NOMO-1 treated with DMSO at 0.1 percent for 48 hours (cell line): ENCODE measurements around the gene RNF2.

Experiments
- DNase-seq: peaks from one replicate; lab custom pipeline; 2025; ENCODE audit not compliant: unreplicated experiment; lab: John Stamatoyannopoulos, UW

The RNF2 gene

DNA sequence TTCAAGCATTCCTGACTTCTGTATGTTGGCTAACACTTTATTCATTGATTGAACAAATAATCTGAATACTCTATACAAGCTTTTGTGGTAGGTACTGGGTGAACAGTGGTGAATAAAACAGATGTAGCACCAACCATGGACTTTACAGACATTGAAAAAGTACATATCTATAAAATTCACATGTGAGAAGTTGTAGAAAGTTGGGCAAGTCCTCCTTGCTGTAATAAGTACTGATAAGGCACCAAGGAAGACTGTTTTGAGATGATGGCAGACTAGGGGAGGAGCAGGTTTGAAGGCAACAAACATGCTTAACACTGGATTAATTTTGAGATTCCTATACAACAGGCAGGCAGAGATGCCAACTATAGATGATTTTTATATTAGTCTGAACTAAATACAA is 42.4 kb downstream of the RNF2 start:
- DNase-seq = no peak

DNA sequence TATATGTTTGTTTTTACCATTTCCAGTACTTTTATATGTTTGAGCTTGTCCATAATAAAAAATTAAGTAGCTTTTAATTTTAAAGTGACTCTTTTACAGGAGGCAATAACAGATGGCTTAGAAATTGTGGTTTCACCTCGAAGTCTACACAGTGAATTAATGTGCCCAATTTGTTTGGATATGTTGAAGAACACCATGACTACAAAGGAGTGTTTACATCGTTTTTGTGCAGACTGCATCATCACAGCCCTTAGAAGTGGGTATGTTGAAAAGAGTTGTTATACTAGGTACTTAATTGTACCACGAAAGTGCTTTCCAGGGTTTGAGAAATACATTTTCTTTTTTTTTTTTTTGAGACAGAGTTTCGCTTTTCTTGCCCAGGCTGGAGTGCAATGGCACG is 46.1 kb downstream of the RNF2 start:
- no peak for DNase-seq

DNA sequence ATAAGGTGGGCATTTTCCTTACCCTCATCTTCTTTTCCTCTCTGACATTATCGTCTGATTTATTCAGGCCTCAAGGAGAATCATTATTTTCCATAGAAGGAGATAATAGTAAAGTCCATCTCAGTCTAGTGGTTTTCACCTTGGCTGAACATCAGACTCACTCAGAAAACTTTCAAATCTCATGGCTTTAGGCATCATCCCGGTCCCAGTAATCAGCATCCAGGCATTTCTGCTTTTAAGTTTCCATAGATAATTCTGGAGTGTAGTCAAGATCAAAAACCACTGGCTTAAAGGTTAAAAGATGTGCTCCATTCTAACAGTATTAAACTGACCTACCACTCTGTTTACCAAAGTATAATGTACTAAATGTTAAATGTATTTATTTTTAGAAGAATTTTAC is 49.4 kb downstream of the RNF2 start:
- DNase-seq = no peak

DNA sequence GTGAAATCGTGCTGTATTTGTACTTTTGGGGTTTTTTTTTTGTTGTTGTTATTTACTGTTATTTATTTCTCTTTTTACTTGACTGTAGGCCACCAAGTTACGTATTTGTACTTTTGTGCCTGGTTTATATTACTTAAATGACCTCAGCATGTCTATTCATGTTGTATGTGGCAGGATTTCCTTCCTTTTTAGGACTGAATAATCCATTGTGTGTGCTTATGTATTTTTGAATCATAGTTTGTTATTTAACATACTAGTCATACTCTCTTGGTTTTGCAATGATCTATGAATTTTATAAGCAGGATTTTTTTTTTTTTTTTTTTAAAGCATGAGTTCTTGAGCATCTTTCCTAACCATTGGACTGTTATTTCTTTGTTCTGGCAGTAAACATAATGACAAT is 51.2 kb downstream of the RNF2 start:
- no peak for DNase-seq

DNA sequence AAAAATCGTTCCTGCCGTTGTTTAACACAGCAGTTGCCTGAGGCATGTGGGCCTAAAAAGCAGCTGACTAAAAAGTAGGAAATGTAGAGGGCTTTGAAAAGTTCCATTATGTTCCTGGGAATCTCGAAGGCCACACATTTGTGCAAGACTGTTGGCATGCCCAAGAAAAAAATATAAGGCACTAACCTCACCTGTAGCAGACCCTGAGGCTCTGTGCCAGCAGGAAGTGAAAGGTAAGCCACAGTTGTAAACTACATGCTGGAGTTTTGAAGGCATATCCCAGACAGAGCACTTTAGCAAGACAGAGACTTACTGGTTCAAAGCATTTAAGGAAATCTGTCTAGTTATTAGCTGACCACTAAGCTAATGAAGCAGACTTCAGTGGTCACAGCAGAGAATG is 58.7 kb downstream of the RNF2 start:
- no peak for DNase-seq

DNA sequence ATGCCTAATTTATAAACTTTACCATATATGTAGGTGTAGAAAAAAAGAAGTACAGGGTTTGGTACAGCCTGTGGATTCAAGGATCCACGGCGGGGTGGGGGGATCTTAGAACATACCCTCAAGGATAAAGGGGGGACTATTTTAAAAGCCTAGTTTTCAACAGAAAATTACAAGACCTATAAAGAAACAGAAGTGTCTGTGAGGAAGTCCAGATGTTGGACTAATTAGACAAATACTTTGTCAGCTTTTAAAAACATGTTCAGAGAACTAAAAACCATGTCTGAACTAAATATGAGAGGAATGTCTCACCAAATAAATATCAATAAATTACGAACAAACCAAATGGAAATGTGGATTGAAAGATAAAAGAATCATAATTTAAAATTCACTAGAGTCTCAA is 59.8 kb downstream of the RNF2 start:
- DNase-seq = no peak

DNA sequence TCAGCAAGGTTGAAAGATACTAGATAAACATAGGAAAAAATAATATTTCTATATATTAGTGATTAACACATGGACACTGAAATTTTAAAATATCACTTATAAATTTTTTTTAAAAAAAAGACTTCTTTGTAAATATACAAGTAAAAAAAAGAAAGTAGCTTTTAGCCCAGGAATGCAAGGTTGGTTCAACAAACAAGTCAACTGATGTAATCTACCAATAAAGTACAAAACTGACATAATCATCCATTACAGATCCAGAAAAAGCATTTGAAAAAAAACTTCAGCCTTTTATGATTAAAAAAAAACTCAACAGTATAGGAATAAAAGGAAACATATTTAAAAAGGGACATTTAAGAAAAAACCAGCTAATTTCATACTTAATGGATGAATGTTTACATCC is 63.0 kb downstream of the RNF2 start:
- DNase-seq = no peak

DNA sequence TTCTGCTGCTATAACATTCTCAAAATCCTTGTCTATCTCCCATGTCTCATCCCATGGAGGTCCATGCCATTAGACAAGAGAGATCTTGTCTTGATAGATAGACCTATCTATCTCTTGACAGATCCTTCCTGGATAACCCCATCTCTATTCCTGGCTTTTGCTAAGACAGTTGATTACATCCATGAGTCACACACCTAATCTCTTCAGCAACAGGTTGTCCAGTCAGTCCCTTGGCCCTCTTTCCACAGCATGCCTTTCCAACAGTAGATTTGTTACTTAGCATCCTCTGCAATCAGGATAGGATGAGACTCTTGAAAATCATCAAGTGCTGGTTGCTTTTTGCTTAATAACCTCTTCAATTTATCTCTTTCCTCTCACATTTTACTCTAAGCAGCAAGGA is 64.8 kb downstream of the RNF2 start:
- DNase-seq = no peak

DNA sequence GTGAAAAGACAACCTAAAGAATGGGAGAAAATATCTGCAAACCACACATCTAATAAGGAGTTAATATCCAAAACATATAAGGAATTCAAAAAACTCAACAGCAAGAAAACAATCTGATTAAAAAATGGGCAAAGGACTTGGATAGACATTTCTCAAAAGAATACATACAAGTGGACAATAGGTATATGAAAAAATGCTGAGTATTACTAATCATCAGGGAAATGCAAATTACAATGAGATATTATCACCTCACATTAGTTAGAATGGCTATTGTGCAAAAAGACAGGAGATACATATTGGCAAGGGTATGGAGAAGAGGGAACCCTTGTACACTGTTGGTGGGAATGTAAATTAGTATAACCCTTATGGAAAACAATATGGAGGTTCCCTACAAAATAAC is 66.5 kb downstream of the RNF2 start:
- DNase-seq = no peak

DNA sequence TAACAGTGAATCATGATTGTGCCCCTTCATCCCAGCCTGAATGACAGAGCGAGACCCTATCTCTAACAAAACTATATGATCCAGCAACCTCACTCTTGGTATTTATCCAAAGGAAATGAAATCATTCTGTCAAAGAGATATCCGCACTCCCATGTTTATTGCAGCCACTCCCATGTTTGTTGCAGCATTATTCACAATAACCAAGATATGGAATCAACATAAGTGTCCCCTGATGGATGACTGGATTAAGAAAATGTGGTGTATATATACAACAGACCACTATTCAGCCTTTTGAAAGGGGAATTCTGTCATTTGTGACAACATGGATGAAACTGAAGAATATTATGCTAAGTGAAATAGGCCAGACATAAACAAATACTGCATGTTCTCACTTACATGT is 67.0 kb downstream of the RNF2 start:
- DNase-seq = no peak

DNA sequence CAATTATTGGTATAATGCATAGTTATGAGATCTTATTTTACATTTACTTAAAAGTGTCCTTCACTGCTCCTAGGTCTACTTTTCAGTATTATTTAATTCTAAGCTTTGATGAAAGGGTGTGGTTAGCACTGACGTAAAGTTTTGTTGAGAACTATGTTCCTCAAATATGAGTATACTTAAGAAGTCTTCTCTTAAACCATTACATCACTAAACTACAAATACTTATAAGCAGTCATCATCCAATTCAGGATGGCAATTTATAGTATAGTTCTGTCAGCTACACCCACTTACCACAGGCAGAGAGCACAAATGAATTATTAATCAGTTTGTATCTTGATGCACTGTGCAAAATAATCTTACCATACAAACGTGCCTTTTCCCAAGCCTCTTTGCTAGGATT is 84.3 kb downstream of the RNF2 start:
- DNase-seq = no peak

DNA sequence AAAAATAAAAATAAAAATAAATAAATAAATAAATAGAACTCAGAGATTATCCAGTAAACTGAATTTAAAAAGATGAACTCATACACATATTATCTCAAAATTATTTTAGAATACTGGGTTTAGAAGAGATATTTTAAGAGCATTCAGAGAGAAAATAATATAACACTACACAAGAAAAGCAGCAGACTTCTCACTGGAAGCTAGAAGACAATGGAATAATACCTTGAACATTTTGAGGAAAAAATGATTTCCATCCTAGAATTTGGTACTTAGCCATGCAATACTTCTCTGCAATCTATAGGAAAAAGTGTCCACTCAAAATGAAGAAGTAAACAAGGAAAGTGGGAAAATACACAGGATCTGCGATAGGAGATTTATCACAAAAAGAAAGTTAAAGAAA is 87.2 kb downstream of the RNF2 start:
- DNase-seq = no peak

DNA sequence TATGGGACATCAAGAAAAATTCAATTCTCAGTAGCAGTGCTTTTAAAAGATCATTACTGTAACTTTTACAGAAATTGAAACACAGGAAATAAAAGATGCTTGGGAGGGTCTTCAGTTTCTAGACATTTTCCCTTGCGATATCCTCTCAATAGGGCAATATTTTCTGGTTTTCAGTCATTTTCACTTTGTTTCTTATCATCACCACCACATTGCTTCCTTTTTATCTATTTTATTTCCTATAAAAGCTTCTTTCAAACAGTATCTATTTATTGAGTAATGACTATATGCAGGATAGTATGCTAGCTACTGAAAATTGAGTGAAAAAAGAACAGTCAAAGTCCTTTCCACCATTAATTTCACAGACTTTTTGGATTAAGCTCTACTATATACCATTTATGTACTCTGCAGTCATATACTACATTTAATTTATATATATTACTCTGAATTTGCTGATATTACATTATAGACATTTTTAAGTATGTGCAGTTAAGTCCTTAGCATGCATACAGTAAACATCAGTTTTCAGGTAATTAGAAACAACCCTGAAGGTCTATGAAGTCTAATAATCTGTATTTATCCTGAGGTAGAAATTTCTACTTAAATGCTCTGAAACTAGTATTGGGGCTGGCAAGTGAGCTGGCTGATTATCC is 92.7 kb downstream of the RNF2 start:
- no peak for DNase-seq

DNA sequence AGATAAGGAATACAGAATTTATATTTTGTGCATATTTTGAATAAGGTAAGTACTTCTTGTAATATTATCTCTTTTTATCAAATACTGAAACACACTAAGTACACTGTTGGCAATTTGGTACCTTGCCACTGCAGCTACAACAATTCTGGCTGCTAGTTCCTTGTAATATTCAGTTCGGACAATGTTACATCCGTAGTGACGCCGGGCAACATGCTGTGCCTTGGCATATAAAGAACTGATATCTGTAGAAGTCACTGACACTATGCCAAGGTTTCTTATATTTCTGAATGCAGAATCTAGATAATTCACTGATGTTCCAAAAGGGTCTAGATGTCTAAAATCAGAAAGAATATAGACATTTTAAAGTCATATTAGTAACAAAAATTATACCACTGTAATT is 93.9 kb downstream of the RNF2 start:
- no peak for DNase-seq

DNA sequence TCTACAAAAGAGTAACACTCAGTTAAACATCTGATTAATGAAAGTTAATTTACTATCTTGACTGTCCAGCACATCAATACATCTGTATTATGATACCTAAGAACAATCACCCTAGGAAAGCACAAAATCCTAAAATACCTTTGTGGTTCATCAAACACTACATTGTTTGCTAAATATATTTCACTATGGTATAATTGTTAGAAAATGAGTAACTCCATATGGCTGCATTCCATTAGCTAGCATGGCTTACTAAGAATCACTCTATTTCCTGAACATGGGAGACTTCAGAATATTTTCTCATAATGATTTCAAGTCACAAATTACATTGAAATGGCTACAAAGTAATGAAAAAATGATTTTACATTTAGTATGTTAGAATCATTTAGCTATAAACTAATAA is 98.9 kb downstream of the RNF2 start:
- no peak for DNase-seq

DNA sequence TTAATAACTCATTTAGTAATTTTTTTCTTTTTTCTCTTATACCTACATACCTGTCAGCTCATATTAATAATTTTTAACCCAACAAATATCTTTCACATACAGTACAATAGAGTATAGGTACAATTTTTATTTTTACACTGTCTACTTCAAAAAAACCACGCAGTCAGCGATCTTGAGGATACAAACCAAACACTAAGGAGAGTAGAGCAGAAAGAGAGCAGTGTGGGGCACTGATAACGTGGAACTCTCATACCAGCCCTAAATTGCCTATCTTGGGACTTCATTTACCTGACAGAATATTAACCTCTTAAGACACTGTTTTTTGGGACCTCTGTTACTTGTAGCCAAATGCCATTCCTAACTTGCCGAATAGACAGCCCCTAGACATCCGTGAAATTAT is 105.9 kb downstream of the RNF2 start:
- no peak for DNase-seq
